Left lung (tissue), 10 donors: Measurements from ENCODE around the gene CD63. TPM values are rescaled to one million over a fixed set of nuclear protein-coding genes. Genes with fewer than 3 reads are reported as not detected.

Experiments
- ATAC-seq: fragments of 200-7000 bp; cut with Tn5 transposase; one replicate; pipeline ENCODE4 v1.9.1; 2020; ENCODE audit warnings: moderate library complexity
- DNase-seq, 4 donors: peaks; one replicate each; pipeline ENCODE4 v3.0.0-alpha.2; 2013 to 2020
- H3K27ac ChIP-seq, 2 donors: fragments of 200-600 bp; sonication (generic) in 1 of 2; one replicate each; pipeline versions ENCODE4 v1.5.0 to v1.8.0; 2020 to 2021
- H3K27me3 ChIP-seq, 2 donors: fragments of 200-600 bp; sonication (generic) in 1 of 2; one replicate each; pipeline versions ENCODE4 v1.5.0 to v1.8.0; 2020 to 2021
- H3K36me3 ChIP-seq, 2 donors: fragments of 200-600 bp; sonication (generic) in 1 of 2; one replicate each; pipeline versions ENCODE4 v1.5.0 to v1.8.0; 2020 to 2021
- H3K4me1 ChIP-seq, 2 donors: fragments of 200-600 bp; one replicate each; pipeline ENCODE4 v1.8.0; 2021
- H3K4me3 ChIP-seq, 2 donors: fragments of 200-600 bp; sonication (generic) in 1 of 2; one replicate each; pipeline versions ENCODE4 v1.5.0 to v1.8.0; 2020 to 2021; ENCODE audit warnings: mild to moderate bottlenecking in 1 of 2
- H3K9me3 ChIP-seq, 2 donors: fragments of 200-600 bp; sonication (generic) in 1 of 2; one replicate each; pipeline versions ENCODE4 v1.5.0 to v1.8.0; 2020 to 2021
- CTCF ChIP-seq, 2 donors: fragments of 200-600 bp; sonication (generic) in 1 of 2; IDR thresholded peaks; one replicate each; pipeline versions ENCODE4 v1.5.0 to v1.8.0; 2021; ENCODE audit warnings: antibody characterized with exemption in 2 of 2
- intact Hi-C, 2 donors: fragments of 100-400 bp; cut with DNase I; formaldehyde crosslinking; loops; one replicate each; pipeline versions ENCODE4 v1.11.2 to v1.14.2; 2022
- polyA plus RNA-seq, 6 donors: library from polyadenylated mRNA; unstranded; fragments of 120-200 nt; gene quantifications; one replicate each; pipeline ENCODE4 v1.2.1, GENCODE V29; 2013; ENCODE audit not compliant: insufficient read length in 6 of 6
- total RNA-seq, 2 donors: library from RNA; stranded (reverse); fragmentation: NEBNext Ultra II Directional; extraction: Animal tissue kit (Norgen Biotek cat#: 25700); gene quantifications; one replicate each; pipeline ENCODE4 v1.2.1, GENCODE V29; 2021
- donor health status: DM: no; HTN: yes; CAD: no.
- donor health status: DM: no; HTN: no; CAD: no.

The CD63 gene
- total and polyA plus RNA-seq, 8 donors = 585 to 1,766 (median 677) TPM

GRCh38 chr12:55698241-55698955 lies 30.4 kb downstream of the CD63 start:
- H3K9me3 ChIP-seq = no peaks in the 10 kb centered on the region
- H3K36me3 ChIP-seq = peaks cover 0 to 4% of the 10 kb centered on the region in 2 donors
- H3K27ac ChIP-seq = no peak overlapping the region
- no peaks in the 10 kb centered on the region for H3K4me1 ChIP-seq
- no peaks in the 10 kb centered on the region for H3K27me3 ChIP-seq
- H3K4me3 ChIP-seq = no peak overlapping the region
- no peak for DNase-seq
- ATAC-seq = no peak
- intact Hi-C loops = no loop called here
- no peak for TF ChIP-seq CTCF (IDR thresholded peaks at IDR 0.05)

GRCh38 chr12:55697686-55698085 lies 31.1 kb downstream of the CD63 start:
- Histone ChIP-seq H3K27me3 (no peaks in the 10 kb centered on the region), H3K9me3 (no peaks in the 10 kb centered on the region), H3K4me1 (no peaks in the 10 kb centered on the region), H3K36me3 (peaks cover 0 to 4% of the 10 kb centered on the region in 2 donors), H3K27ac (no peak overlapping the region), H3K4me3 (no peak overlapping the region)
- no peak for ATAC-seq
- intact Hi-C loops = no loop called here
- TF ChIP-seq CTCF (IDR thresholded peaks at IDR 0.05) = no peak
- peak in 1 of 4 donors; percentile 14 for DNase-seq

GRCh38 chr12:55696796-55697462 lies 31.9 kb downstream of the CD63 start:
- Histone ChIP-seq H3K27me3 (no peaks in the 10 kb centered on the region), H3K27ac (no peak overlapping the region), H3K4me3 (no peak overlapping the region), H3K36me3 (peaks cover 0 to 4% of the 10 kb centered on the region in 2 donors), H3K9me3 (no peaks in the 10 kb centered on the region), H3K4me1 (no peaks in the 10 kb centered on the region)
- ATAC-seq (no peak), DNase-seq (peak in 1 of 4 donors; percentile 33)
- intact Hi-C loops = no loop called here
- TF ChIP-seq CTCF (IDR thresholded peaks at IDR 0.05) = no peak

DNA sequence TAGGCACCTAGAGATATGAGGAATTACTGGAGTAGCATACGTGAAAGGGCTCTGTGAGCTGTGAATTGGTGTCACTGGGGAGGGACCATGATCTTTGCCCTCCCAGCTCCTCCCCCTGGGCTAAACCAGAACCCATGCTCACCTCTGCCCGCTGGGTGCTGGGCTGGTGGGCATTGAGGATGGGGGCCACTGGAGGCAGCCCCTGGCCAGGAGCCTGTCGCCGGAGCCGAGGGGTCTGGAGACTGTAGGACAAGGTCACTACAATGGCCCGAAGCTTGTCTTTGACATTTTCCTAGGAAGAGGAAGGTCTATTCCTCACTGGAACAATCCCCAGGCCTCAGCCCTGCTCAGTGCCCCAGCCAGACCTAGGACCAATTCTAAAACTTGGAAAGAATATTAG lies 32.7 kb downstream of the CD63 start:
- DNase-seq = peak in 1 of 4 donors; percentile 10

More for the DNA sequence above, 32.7 kb downstream of the CD63 start:
- no peak for ATAC-seq
- no peak for TF ChIP-seq CTCF (IDR thresholded peaks at IDR 0.05)
- H3K4me3 ChIP-seq = no peak overlapping the region
- no peak overlapping the region for H3K27ac ChIP-seq
- H3K36me3 ChIP-seq = peaks cover 0 to 4% of the 10 kb centered on the region in 2 donors
- no peaks in the 10 kb centered on the region for H3K27me3 ChIP-seq
- no peaks in the 10 kb centered on the region for H3K9me3 ChIP-seq
- H3K4me1 ChIP-seq = no peaks in the 10 kb centered on the region
- intact Hi-C loops = no loop called here
